Measurements from ENCODE around the gene BRI3.
"Not testable (repeated sequence)": the region's sequence is repeated elsewhere in the genome, so short reads cannot be mapped to it uniquely, and the experiment has no call there.

Gene BRI3

DNA sequence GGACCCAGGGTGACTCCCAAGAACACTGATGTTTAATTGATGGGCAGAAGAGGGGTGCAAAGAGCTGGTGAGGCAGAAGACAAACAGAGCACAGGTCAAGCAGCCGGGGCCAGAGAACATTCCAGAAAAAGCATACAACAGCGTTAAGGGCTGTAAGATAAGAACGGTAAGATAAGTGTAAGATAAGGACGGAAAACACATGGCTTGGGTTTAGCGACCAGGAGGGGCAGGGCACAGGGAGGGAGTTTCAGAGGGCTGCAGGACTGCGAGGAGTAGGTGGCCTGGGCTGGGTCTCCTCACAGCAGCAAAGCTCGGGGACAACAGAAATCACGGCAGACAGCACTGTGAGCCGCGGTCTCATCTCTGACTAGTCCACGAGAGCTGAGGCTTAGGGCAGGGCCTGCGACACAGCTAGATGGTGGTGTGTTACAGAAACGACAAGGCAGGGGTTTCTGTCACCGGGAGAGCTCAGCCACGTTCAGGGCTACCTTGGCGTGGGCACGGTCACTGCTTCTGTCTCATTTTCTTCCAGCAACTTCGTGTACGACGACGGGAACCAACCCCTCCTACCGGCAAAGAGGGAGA is 24.6 kb downstream of the BRI3 start:
- Mint-ChIP-seq H3K4me3 (no peak overlapping the region), H3K4me1 (ENCODE audit: low read depth) (no peaks in the 10 kb centered on the region), H3K9me3 (no peaks in the 10 kb centered on the region), H3K27me3 (no peaks in the 10 kb centered on the region), H3K36me3 (ENCODE audit: low read depth) (peaks cover 4% of the 10 kb centered on the region), H3K27ac (no peak overlapping the region)

DNA sequence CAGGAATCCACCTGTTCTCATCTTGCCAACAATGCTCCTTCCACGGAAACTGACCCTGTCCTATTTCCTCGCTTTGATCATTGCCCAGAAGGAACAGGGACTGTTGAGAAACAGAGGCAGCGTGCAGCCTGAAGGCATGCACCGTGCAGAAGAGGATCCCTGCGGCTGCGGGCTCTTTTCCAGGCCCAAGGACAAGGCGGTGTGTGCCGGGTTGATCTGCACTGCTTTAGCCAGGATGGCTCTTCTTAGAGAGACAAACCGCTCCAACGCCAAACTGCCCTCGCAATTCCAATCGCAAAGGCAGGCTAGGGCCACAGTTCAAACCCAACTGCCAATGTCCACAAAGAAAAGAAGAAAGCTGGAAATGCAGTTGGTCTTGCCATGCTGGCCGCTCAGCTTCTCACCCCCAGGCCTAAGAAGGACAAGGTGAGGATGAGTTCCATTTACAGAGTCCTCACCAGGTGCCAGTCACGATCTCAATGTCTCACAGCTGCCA is 26.5 kb downstream of the BRI3 start:
- Mint-ChIP-seq H3K4me3 (no peak overlapping the region), H3K9me3 (no peaks in the 10 kb centered on the region), H3K4me1 (ENCODE audit: low read depth) (no peaks in the 10 kb centered on the region), H3K27ac (no peak overlapping the region), H3K36me3 (ENCODE audit: low read depth) (peaks cover 4% of the 10 kb centered on the region), H3K27me3 (no peaks in the 10 kb centered on the region)

DNA sequence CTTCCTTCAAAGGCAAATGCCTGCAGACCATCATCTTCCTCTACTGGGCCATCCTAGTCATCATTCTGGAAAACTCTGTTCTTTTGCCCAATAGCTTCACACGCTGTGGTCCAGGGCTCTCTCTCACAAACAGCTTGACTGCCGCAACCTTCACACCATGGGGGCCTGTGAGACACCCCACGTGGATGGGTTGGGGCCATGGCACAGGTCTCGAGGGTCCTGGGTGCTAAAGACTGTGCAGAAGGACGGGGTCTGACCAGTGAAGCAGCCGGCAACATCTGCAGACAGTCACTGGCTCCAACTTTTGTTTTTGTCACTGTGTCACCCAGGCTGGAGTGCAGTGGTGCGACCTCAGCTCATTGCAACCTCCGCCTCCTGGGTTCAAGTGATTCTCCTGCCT is 28.1 kb downstream of the BRI3 start:
- Mint-ChIP-seq H3K4me1 (ENCODE audit: low read depth) (peaks cover 4% of the 10 kb centered on the region), H3K36me3 (ENCODE audit: low read depth) (peaks cover 4% of the 10 kb centered on the region)

DNA sequence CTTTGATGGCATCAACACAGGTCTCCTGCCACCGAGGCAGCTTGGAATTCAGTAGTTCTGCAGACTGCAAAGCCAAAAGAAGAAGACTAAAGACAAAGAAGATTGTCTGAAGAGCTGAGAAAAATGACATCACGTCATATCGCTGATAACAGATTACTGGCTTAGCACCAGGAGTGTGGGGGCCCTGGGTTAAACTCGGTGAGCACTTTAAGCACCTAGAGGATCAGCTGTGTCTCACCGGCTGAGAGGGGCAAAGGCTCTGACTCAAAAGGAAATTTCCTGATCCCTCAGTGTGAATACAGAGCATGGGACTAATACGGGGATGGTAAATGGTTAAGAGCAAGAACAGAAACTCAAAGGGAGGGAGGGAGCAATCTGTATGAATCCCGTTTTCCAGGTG is 30.7 kb downstream of the BRI3 start:
- Mint-ChIP-seq H3K27me3 (no peaks in the 10 kb centered on the region), H3K4me3 (no peak overlapping the region)

More for the DNA sequence above, 28.1 kb downstream of the BRI3 start:
- no peak overlapping the region for H3K27ac Mint-ChIP-seq
- H3K4me3 Mint-ChIP-seq: no peak overlapping the region
- no peaks in the 10 kb centered on the region for H3K9me3 Mint-ChIP-seq
- H3K27me3 Mint-ChIP-seq: no peaks in the 10 kb centered on the region

DNA sequence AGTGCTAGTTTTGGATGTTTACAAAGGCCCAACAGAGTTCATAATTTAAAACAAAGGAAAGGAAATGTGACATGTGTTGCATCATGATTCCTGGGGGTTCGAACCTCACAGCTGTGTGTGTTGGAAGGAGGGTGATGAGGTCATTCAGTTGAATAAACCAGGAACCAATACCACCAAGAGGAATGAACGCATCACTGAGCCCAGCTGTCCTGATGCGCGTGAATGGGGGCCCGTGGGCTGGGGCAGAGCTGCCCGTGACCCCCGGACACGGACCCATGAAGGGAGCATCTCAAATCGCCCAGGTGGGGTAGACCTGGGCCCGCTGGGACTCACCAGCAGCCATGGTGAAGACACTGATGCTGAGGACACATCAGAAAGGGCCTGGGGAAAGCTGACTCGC is 33.0 kb downstream of the BRI3 start:
- H3K27me3 Mint-ChIP-seq: no peaks in the 10 kb centered on the region
- H3K9me3 Mint-ChIP-seq: no peaks in the 10 kb centered on the region
- peaks cover 3% of the 10 kb centered on the region for H3K36me3 Mint-ChIP-seq (ENCODE audit: low read depth)
- peaks cover 5% of the 10 kb centered on the region for H3K4me1 Mint-ChIP-seq (ENCODE audit: low read depth)
- H3K27ac Mint-ChIP-seq: no peak overlapping the region
- H3K4me3 Mint-ChIP-seq: peak overlapping the region; percentile 41

More for the DNA sequence above, 30.7 kb downstream of the BRI3 start:
- no peak overlapping the region for H3K27ac Mint-ChIP-seq
- H3K9me3 Mint-ChIP-seq: no peaks in the 10 kb centered on the region
- peaks cover 5% of the 10 kb centered on the region for H3K4me1 Mint-ChIP-seq (ENCODE audit: low read depth)
- peaks cover 8% of the 10 kb centered on the region for H3K36me3 Mint-ChIP-seq (ENCODE audit: low read depth)

DNA sequence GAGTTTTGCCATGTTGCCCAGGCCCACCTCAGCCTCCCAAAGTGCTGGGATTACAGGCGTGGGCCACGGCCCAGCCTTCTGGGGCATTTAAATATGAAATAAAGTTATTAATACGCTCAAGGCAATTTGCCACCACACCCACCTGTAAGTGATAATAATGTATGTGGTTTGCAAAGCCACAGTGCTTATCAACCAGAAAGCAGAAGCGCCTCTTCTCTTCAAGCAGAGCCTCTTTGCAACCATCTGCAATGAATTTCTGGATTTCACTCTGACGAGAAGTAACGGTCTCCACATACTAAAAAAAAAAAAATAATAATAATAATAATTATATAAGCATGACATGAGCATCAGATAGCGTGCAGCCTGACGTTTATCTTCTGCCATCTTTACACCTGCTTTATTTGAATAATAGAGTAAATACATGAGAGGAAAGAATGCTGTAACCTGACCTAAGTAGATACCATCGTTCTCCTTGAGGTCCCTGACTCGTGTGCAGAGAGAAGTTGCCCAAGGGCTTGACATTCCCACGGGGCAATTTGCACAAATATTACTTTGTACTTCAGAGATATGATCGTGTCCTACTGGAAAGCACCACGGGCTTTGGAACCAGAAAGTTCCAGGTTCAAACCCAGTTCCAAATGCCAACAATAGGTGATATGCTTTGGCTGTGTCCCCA is 34.0 kb downstream of the BRI3 start:
- peaks cover 5% of the 10 kb centered on the region for H3K4me1 Mint-ChIP-seq (ENCODE audit: low read depth)
- no peaks in the 10 kb centered on the region for H3K9me3 Mint-ChIP-seq
- H3K27me3 Mint-ChIP-seq: no peaks in the 10 kb centered on the region
- no peak overlapping the region for H3K27ac Mint-ChIP-seq
- H3K4me3 Mint-ChIP-seq: no peak overlapping the region
- H3K36me3 Mint-ChIP-seq (ENCODE audit: low read depth): peaks cover 3% of the 10 kb centered on the region

DNA sequence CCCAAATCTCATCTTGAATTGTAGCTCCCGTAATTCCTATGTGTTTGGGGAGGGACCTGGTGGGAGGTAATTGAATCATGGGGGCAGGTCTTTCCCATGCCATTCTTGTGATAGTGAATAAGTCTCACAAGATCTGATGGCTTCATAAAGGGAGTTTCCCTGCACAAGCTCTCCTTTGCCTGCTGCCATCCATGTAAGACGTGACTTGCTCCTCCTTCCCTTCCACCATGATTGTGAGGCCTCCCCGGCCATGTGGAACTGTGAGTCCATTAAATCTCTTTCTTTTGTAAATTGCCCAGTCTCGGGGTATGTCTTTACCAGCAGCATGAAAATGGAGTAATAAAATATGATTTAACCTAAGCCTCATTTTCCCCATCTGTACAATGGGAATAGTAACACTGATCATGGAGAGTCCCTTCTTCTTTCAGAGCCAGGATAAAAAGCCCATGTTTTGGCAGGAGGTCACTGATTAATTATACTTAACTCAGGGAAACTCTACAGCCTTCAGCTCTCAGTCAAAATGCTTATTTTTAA is 34.6 kb downstream of the BRI3 start:
- not testable (repeated sequence) for H3K4me1 Mint-ChIP-seq (ENCODE audit: low read depth); H3K27me3 Mint-ChIP-seq; H3K36me3 Mint-ChIP-seq (ENCODE audit: low read depth); H3K27ac Mint-ChIP-seq; H3K4me3 Mint-ChIP-seq; H3K9me3 Mint-ChIP-seq

DNA sequence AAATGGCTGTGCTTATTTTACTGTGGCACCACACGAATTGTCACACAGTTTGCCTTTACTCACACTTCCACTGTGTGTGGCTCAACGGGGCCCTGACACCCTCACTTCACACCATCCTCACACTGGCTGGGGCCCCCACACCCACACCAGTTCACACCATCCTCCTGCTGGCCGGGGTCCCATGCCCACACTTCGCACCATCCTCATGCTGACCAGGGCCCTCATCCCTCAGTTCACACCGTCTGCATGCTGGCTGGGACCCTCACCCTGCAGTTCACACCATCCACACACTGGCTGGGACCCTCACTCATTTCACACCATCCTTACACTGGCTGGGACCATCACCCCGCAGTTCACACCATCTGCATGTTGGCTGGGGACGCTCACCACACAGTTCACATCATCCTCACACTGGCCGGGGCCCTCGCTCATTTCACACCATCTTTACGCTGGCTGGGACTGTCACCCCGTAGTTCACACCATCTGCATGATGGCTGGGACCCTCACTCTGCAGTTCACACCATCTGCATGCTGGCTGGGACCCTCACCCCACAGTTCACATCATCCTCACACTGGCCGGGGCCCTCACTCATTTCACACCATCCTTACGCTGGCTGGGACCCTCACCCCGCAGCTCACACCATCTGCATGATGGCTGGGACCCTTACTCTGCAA is 36.0 kb downstream of the BRI3 start:
- Mint-ChIP-seq H3K4me1 (ENCODE audit: low read depth) (peaks cover 5% of the 10 kb centered on the region), H3K27ac (no peak overlapping the region), H3K9me3 (no peaks in the 10 kb centered on the region), H3K36me3 (ENCODE audit: low read depth) (peaks cover 3% of the 10 kb centered on the region), H3K27me3 (peaks cover 4% of the 10 kb centered on the region), H3K4me3 (no peak overlapping the region)

DNA sequence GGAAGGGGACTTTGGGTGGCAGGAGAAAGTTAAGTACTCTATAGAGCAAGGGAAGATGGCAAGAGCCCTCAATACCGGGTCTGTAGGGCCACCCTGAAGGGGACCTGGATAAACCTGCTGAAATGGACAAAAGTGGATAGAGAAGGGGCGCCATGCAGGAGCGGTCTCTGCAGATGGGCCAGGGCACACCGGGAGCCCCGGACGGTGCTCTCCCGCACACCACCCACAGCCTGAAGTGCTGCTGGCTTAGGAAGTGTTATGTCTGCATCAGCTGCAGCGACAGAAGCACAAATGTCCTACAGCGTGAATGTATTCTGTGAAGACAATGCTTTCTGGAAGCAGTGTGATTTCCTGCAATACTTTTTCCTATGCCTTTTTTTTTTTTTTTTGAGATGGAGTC is 37.7 kb downstream of the BRI3 start:
- no peak overlapping the region for H3K4me3 Mint-ChIP-seq
- peaks cover 3% of the 10 kb centered on the region for H3K36me3 Mint-ChIP-seq (ENCODE audit: low read depth)
- peaks cover 11% of the 10 kb centered on the region for H3K27me3 Mint-ChIP-seq
- peaks cover 5% of the 10 kb centered on the region for H3K4me1 Mint-ChIP-seq (ENCODE audit: low read depth)
- H3K27ac Mint-ChIP-seq: no peak overlapping the region
- H3K9me3 Mint-ChIP-seq: no peaks in the 10 kb centered on the region

DNA sequence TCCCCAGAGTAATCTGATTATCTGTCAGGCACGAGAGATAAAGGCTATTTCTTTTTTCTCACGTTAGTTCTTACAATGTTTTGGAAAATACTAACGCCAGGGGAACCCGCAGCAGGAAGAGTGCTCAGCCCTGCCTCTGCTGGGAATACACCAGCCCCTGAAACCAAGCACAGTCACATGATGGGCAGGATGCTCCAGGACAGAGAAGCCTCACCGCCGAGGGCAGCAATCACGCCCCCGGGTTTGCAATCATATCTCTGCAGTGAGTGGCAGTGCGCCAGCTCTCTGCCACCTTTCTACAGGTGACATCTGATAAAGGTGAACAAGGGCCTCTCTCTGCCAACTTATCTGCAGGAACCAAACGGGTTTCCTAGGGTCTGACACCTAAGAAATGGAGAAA is 39.8 kb downstream of the BRI3 start:
- no peaks in the 10 kb centered on the region for H3K9me3 Mint-ChIP-seq
- no peaks in the 10 kb centered on the region for H3K4me1 Mint-ChIP-seq (ENCODE audit: low read depth)
- no peak overlapping the region for H3K27ac Mint-ChIP-seq

DNA sequence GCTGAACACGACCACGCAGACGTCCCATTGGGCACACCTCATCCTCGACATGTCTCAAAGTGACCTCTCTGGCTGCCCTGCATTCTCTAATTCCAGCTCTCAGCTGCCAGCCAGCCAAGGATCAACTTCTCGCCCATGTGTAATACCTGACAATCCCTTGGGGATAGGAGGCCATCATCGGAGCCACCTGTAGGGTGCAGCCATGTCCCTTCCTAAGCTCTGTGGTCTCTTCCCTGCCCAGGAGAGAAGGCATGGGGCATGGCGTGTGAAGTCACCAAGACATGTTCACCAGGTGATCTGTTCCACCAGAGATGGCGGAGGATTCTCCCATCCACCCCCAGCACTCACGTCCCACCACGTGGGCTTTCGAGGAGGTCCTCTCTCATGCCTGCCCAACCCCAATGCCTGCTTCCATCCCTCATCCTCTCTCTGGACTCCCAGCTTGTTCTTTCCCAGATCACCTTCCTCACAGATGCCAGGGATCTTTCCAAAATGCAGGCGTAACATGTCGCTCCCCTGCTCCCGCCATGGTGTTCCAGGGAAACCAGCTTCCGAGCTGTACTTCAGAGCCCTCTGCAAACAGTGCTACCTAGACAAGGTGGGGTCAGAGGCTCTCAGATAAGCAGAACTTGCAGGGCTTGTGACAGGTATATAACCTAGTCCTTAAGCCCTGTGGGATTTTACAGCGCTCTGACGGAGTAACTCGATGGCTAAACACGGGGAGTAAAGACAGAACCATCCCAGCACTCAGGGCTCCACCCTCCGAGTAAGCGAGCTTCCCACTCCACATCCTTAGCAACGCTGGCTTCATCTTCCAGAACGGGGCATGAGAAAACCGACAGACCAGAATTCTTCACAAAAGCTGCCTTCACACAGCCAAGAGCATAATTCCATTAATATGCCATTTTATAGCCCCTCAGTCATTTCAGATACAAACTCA is 41.1 kb downstream of the BRI3 start:
- Mint-ChIP-seq H3K36me3 (ENCODE audit: low read depth) (no peaks in the 10 kb centered on the region), H3K27me3 (peaks cover 18% of the 10 kb centered on the region), H3K4me1 (ENCODE audit: low read depth) (no peaks in the 10 kb centered on the region), H3K27ac (no peak overlapping the region), H3K4me3 (no peak overlapping the region), H3K9me3 (no peaks in the 10 kb centered on the region)

More for the DNA sequence above, 39.8 kb downstream of the BRI3 start:
- Mint-ChIP-seq H3K4me3 (no peak overlapping the region), H3K27me3 (peaks cover 12% of the 10 kb centered on the region), H3K36me3 (ENCODE audit: low read depth) (no peaks in the 10 kb centered on the region)

DNA sequence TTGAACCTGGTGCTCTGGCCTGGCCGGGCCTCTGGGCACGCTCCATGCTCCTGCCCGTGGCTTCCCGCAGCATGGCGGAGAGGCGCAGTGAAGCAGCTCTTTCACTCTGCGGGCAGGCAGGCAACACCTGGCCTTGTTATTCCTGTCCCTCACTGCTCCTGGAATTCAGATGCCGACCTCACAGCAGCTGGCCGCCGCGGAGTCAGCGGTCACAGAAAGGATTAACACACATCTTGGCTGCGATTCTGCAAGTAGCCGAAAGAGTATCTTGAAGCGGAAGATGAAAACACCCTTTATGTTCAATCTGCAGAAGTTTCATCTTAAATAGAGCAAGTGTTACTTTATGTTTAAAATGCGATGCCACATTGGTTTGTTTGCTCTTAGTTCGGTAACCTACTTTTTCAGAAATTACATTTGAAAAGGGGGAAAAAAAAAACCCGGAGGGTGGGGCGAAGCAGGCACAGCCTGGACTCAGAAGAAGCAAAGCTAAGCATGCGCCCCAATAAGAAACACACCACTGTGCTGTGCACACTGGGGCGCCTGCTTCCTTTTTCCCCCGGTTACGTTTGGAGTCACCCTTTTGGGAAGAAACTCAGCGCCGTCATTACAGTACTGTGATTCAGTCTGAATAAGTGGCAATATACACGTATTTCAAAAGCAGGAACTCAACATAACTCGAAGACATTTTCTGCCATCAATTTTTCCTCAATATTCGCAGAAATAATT is 42.3 kb downstream of the BRI3 start:
- no peak overlapping the region for H3K4me3 Mint-ChIP-seq
- no peak overlapping the region for H3K27ac Mint-ChIP-seq
- no peaks in the 10 kb centered on the region for H3K36me3 Mint-ChIP-seq (ENCODE audit: low read depth)
- H3K4me1 Mint-ChIP-seq (ENCODE audit: low read depth): no peaks in the 10 kb centered on the region
- H3K9me3 Mint-ChIP-seq: no peaks in the 10 kb centered on the region
- peaks cover 18% of the 10 kb centered on the region for H3K27me3 Mint-ChIP-seq

DNA sequence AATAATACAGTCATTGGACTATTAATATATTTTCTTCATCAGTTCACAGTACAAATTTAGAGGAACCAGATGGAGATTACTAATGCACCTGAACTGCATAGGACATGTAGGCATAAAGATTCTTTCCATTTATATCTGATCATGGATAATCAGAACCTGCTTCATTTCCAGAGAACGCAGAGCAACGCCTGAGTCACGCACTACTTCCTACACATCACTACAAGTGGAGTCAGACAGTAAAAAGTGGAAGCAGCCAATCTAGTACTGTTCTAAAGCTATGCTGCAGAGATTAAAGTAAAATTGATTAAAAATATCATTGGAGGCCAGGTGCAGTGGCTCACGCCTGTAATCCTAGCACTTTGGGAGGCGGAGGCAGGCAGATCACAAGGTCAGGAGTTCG is 43.3 kb downstream of the BRI3 start:
- Mint-ChIP-seq H3K27ac (no peak overlapping the region), H3K36me3 (ENCODE audit: low read depth) (no peaks in the 10 kb centered on the region), H3K9me3 (no peaks in the 10 kb centered on the region), H3K27me3 (peaks cover 18% of the 10 kb centered on the region), H3K4me3 (no peak overlapping the region), H3K4me1 (ENCODE audit: low read depth) (no peaks in the 10 kb centered on the region)

All from stimulated activated naive CD8-positive, alpha-beta T cell treated with anti-CD3 and anti-CD28 coated beads, Interleukin-15, Interleukin-2, amounts not matched to agents 100 ng/mL and 50 ng/mL, for 24 hours (primary cell).